ENCODE results near the gene MYO1H.

MYO1H gene

DNA sequence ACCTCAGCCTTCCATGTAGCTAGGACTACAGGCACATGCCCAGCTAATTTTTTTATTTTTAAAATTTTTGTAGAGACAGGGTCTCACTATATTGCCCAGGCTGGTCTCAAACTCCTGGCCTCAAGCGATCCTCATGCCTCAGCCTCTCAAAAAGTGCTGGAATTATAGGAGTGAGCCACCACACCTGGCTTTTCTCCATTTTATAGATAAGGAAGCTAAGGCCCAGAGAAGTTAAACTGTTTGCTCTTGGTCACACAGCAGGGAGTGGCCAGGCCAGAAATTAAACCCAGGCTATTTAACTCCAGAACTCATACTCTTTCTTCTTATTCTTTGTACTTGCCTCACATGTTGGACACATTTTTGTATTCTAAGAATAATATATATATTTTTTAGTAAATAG, 146.2 kb downstream of the MYO1H start:
- TF ChIP-seq, protein P1, sequence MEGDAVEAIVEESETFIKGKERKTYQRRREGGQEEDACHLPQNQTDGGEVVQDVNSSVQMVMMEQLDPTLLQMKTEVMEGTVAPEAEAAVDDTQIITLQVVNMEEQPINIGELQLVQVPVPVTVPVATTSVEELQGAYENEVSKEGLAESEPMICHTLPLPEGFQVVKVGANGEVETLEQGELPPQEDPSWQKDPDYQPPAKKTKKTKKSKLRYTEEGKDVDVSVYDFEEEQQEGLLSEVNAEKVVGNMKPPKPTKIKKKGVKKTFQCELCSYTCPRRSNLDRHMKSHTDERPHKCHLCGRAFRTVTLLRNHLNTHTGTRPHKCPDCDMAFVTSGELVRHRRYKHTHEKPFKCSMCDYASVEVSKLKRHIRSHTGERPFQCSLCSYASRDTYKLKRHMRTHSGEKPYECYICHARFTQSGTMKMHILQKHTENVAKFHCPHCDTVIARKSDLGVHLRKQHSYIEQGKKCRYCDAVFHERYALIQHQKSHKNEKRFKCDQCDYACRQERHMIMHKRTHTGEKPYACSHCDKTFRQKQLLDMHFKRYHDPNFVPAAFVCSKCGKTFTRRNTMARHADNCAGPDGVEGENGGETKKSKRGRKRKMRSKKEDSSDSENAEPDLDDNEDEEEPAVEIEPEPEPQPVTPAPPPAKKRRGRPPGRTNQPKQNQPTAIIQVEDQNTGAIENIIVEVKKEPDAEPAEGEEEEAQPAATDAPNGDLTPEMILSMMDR (IDR thresholded peaks at IDR 0.05; ENCODE audit: low read depth, low read length, missing control alignments): no peak
- DNase-seq (ENCODE audit: extremely low read depth, low read depth): no peak
- H3K4me3 ChIP-seq (replicated peaks; ENCODE audit: low read depth, low read length): no peak overlapping the region

DNA sequence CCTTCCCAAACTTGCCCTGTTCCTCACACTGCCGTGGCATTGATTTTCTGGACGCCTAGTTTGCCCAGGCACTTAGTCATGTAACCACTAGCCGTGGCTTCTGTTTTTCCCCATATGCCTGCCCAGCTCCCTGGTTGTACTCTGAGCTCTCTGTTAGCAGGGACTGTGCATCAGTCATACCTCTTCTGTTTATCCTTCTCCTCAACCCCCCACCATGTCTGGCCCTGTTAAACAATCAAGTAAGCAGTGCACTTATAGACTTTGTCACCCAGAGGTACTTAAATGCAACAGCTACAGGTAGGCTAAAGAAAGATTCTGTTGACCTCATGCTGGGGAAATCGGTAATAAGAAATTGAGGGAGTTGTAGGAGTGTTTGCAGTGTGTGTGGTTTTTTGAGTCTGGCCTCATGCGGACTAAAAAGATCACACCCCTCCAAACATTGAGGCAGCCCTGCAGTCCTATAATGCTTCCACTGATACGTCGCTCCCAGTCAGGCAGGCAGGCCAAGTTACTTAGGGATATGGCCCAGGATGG, 146.7 kb downstream of the MYO1H start:
- TF ChIP-seq, protein P1 (IDR thresholded peaks at IDR 0.05; ENCODE audit: low read depth, low read length, missing control alignments): no peak
- no peak for DNase-seq (ENCODE audit: extremely low read depth, low read depth)
- H3K4me3 ChIP-seq (replicated peaks; ENCODE audit: low read depth, low read length): no peak overlapping the region

DNA sequence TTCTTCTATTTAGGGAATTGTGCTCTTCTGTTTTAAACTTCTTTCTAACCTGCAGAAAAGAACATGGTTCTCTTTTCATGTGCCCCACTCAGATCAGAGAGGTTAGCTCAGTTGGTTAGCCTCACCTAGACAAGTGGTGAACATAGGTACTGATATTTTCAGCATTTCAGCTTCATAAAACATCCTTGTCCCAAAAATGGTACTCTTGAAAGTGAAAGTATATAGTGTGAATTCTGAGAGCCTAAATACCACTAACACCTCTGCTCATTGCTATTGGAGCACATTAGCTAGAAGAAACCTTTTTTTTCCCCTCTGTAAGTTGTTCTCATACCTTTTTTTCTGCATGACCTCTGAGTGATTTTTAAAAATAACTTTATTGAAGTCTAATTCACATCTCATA, 147.3 kb downstream of the MYO1H start:
- TF ChIP-seq, protein P1 (IDR thresholded peaks at IDR 0.05; ENCODE audit: low read depth, low read length, missing control alignments): no peak
- H3K4me3 ChIP-seq (replicated peaks; ENCODE audit: low read depth, low read length): no peak overlapping the region

DNA sequence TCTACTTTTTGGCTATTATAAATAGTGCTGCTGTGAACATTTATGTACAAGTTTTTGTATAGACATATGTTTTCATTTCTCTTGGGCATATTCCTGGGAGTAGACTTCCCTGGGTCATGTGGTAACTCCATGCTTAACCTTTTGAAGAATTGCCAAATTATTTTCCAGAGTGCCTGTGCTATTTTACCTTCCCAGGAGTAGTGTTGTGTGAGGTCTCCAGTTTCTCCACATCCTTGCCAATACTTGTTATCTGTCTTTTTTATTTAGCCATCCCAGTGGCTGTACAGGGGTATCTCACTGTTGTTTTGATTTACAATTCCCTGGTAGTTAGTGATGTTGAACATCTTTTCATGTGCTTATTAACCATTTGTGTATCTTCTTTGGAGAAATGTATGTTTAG, 148.6 kb downstream of the MYO1H start:
- TF ChIP-seq, protein P1 (IDR thresholded peaks at IDR 0.05; ENCODE audit: low read depth, low read length, missing control alignments): no peak

More for the DNA sequence above, 147.3 kb downstream of the MYO1H start:
- DNase-seq (ENCODE audit: extremely low read depth, low read depth): no peak

DNA sequence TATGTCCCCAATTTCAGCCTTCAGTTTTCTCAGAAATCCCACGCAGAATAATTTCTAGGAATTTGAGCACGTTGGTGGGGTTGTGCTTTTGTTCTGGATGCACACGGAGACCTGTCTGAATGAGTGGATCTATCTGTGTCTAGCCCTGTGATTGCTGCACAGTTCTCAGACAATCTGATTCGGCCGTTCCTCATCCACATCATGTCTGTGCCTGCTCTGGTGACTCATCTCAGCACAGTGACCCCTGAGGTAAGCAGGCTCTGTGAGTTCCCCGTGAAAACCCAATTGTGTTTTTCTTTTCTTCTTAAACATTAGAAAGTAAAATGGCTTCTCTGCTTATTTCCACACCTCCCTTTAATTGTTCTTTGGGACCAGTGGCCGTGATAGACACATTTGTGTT, 150.0 kb downstream of the MYO1H start:
- DNase-seq (ENCODE audit: extremely low read depth, low read depth): no peak
- TF ChIP-seq, protein P1 (IDR thresholded peaks at IDR 0.05; ENCODE audit: low read depth, low read length, missing control alignments): no peak

More for the DNA sequence above, 148.6 kb downstream of the MYO1H start:
- no peak for DNase-seq (ENCODE audit: extremely low read depth, low read depth)
- H3K4me3 ChIP-seq (replicated peaks; ENCODE audit: low read depth, low read length): no peak overlapping the region

More for the DNA sequence above, 150.0 kb downstream of the MYO1H start:
- no peak overlapping the region for H3K4me3 ChIP-seq (replicated peaks; ENCODE audit: low read depth, low read length)

Measured in HFF-Myc (cell line).